GM21360 (cell line): ENCODE data around the gene IGF2.
"Not testable (repeated sequence)": the region's sequence is repeated elsewhere in the genome, so short reads cannot be mapped to it uniquely, and the experiment has no call there.

ENCODE experiments used
- ATAC-seq: cut with Tn5 transposase; IDR thresholded peaks from one replicate; pipeline ENCODE4 v1.9.1; 2021; ENCODE audit warnings: mild to moderate bottlenecking, moderate library complexity; ENCODE audit not compliant: unreplicated experiment

Gene IGF2, protein sequence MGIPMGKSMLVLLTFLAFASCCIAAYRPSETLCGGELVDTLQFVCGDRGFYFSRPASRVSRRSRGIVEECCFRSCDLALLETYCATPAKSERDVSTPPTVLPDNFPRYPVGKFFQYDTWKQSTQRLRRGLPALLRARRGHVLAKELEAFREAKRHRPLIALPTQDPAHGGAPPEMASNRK

DNA sequence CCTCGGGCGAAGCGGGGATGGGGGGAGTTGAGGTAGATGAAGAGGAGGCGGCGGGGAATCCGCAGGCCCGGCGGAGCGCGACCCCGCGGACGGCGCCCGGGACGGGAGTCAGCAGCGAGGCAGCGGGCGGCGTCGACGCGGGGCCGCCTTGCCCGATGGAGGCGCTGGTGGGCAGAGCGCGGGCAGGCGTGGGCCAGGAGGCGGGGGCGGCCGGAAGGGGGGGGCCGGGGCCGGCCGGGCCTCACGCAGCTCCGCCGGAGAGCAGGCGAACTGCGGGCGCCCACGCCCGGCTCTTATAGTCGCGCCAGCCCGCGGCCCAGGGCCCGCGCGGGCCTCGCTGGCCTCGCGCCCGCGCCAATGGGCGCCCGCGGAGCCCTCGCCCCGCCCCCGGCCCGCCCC is at the start of gene IGF2:
Gene IGF2 (minus strand): TSS at position 267 of the 399 bp plus-strand sequence. CDS start 3,866 bp downstream, outside the sequence.
- ATAC-seq: no peak

- ATAC-seq: no peak
These were observed 49.6 kb upstream of the IGF2 start for GRCh38 chr11:2188745-2189144.

GRCh38 chr11:2187280-2187707 is 48.1 kb upstream of the IGF2 start:
- no peak for ATAC-seq

- no peak for ATAC-seq
These were observed 47.6 kb upstream of the IGF2 start for GRCh38 chr11:2186669-2187279.

- no peak for ATAC-seq
These were observed 46.3 kb upstream of the IGF2 start for GRCh38 chr11:2185324-2186085.

- ATAC-seq: no peak
These were observed 43.7 kb upstream of the IGF2 start for GRCh38 chr11:2182692-2183474.

GRCh38 chr11:2182075-2182474 is 42.9 kb upstream of the IGF2 start:
- ATAC-seq: no peak

DNA sequence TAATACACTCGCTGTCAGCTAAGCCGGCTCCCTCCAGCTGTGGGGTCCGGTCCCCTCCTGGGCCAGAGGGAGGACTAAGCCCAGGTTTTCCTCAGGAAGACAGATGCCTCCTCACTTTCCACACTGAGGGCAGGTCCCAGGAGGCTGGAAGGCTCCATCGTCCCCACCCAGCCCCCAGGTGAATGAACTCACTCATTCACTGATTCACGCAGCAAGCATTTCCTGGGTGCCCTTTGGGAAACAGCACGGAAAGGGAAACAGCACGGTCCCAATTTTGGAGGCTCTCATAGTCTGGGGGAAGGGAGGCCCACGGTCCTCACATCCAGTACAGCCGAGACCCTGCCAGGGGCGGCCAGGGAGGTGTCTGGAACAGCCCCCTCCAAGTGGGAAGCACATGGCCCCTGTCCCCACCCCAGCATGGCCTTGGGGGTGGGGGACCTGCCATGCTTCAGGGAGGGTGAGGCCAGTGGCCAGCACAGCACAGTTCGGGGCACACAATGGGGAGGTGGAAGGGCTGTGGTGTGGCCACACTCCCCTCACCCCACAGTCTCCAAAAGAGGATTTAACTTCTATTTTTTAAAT is 41.7 kb upstream of the IGF2 start:
- ATAC-seq: no peak

- ATAC-seq: no peak
These were observed 41.2 kb upstream of the IGF2 start for GRCh38 chr11:2180347-2180746.

GRCh38 chr11:2179516-2179915 is 40.3 kb upstream of the IGF2 start:
- no peak for ATAC-seq

DNA sequence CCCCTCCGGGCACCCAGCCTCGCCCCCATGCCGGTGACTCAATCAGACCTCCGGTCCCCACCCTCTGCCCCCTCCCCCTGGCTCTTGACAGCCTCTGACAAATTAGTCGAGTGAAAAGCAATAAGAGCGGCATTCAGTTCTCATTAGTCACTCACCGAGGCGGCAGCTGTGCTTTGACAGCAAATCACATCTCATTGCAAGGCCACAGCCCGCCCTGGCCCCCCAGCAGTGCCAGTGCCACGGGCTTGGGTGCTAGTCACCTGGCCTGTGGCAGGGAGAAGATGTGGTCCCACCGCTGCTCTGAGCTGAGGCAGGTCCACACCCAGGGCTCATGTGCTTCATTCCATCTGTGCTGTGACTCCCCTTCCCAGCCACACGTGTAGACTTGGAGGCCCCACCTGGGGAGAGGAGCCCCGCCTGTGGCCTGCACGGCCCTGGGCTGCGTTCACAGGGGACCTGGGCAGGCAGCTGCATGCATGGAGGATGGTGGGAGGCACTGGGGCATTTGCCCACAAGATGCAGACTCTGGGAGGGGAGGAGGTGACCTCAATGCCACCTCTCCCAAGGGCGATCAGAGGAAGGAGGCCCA is 39.8 kb upstream of the IGF2 start:
- ATAC-seq: no peak

- ATAC-seq: not testable (repeated sequence)
These were observed 39.0 kb upstream of the IGF2 start for GRCh38 chr11:2178055-2178773.

DNA sequence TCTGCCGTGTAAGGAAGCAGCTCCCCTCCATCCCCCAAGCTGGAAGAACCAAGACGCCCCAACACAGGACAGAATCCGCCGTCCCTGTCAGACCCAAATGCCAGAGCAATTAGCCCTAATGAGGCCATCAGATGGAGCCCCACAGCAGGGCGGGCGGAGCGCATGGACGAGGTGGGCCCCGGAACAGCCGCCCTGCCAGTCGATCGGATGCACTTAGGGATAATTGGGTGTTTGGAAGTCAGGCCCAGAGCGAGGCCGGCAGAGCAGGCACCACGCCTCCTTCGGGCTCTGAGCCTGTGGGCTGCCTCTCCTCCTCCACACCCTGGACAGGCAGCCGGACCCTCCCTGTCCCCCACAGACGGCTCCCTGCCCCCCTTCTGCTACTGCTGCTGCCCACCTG is 37.9 kb upstream of the IGF2 start:
- no peak for ATAC-seq

- no peak for ATAC-seq
These were observed 37.3 kb upstream of the IGF2 start for GRCh38 chr11:2176389-2176900.

- no peak for ATAC-seq
These were observed 36.5 kb upstream of the IGF2 start for GRCh38 chr11:2175659-2176058.

GRCh38 chr11:2174361-2174760 is 35.2 kb upstream of the IGF2 start:
- no peak for ATAC-seq

GRCh38 chr11:2173761-2174160 is 34.6 kb upstream of the IGF2 start:
- no peak for ATAC-seq

DNA sequence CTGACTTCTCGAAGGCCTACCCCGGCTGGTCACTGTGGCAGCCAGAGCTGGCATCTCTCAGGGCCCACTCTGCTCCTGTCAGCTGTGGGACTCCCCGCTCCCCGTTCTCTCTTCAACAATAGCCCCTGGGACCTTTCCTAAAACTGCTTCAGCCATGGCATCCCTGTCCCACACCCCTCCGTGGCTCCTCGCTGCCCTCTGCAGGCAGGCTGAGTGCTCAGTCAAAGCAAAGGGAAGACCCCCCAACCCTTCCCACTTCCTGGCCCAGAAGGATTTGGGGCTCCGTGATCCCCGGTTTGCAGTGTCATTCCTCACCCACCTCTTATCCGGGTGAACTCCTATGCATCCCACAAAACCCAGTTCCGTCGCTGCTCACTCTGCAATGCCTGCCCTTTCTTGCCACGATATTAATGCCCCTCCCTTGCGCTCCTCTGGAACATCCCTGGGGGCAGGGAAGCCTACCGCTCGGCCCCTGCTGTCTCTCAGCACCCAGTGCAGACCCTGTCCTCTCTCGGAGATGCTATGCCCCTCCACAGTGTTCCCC is 34.0 kb upstream of the IGF2 start:
- no peak for ATAC-seq

DNA sequence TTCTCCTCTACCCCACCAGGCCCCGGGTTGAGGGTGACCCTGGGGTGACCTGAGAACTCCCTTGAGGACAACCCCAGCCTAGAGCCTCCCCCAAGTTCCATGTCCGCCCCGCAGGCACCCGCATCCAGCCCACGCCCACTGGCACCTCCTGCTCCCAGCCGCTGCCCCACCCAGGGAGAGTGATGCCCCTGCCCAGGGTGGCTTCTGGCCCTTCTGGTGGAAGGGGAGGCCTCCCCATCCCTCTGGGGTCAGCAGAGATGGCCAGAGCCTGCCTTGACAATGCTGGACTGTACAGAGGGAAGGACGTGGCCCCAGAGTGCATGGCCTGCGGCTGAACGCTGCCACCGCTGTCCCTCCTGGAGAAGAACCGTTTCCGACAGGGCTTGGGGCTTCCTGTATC is 33.5 kb upstream of the IGF2 start:
- ATAC-seq: no peak
